Fibroblast of skin of back (primary cell): ENCODE measurements around the gene RTN3. TPM values are rescaled to one million over a fixed set of nuclear protein-coding genes. Genes with fewer than 3 reads are reported as not detected.
"Not testable (repeated sequence)": the region's sequence is repeated elsewhere in the genome, so short reads cannot be mapped to it uniquely, and the experiment has no call there.

ENCODE experiments used
- DNase-seq: peaks from one replicate; pipeline ENCODE4 v3.0.0-alpha.2; 2013
- polyA plus RNA-seq, 2 experiments: library from polyadenylated mRNA; unstranded; fragments of 120-200 nt; gene quantifications; one replicate each; pipeline ENCODE4 v1.2.1, GENCODE V29; 2013; ENCODE audit not compliant: insufficient read length in 2 of 2

RTN3 gene, protein sequence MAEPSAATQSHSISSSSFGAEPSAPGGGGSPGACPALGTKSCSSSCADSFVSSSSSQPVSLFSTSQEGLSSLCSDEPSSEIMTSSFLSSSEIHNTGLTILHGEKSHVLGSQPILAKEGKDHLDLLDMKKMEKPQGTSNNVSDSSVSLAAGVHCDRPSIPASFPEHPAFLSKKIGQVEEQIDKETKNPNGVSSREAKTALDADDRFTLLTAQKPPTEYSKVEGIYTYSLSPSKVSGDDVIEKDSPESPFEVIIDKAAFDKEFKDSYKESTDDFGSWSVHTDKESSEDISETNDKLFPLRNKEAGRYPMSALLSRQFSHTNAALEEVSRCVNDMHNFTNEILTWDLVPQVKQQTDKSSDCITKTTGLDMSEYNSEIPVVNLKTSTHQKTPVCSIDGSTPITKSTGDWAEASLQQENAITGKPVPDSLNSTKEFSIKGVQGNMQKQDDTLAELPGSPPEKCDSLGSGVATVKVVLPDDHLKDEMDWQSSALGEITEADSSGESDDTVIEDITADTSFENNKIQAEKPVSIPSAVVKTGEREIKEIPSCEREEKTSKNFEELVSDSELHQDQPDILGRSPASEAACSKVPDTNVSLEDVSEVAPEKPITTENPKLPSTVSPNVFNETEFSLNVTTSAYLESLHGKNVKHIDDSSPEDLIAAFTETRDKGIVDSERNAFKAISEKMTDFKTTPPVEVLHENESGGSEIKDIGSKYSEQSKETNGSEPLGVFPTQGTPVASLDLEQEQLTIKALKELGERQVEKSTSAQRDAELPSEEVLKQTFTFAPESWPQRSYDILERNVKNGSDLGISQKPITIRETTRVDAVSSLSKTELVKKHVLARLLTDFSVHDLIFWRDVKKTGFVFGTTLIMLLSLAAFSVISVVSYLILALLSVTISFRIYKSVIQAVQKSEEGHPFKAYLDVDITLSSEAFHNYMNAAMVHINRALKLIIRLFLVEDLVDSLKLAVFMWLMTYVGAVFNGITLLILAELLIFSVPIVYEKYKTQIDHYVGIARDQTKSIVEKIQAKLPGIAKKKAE
- polyA plus RNA-seq (2013, experiment 1 of 2; ENCODE audit: insufficient read length) = 107 TPM
- 98.9 TPM for polyA plus RNA-seq (2013, experiment 2 of 2; ENCODE audit: insufficient read length)

DNA sequence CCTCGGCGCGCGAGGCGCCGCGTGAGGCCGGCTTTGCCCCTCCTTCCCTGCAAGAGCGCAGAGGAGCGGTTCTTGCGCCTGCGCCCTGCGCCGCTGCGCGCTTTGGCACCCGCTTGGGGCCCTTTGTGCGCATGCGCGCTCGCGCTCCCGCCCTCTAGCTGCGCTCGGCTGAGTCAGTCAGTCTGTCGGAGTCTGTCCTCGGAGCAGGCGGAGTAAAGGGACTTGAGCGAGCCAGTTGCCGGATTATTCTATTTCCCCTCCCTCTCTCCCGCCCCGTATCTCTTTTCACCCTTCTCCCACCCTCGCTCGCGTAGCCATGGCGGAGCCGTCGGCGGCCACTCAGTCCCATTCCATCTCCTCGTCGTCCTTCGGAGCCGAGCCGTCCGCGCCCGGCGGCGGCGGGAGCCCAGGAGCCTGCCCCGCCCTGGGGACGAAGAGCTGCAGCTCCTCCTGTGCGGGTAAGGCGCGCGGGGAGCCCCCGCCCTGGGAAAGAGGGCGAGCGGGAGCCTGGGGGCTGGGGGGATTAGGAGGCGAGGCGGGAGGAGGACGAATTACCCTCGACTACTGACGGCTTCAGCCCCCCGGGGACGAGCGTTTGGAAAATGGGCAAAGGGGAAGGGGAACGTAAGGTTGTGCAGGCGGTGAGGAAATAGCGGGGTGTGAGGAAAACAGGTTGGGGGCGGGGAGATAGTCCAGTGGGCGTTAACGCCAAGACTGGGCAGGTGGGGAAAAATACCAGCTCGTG is at the start of gene RTN3:
TSS of gene RTN3 (plus strand) at position 180 of the 745 bp plus-strand sequence. CDS start at position 317, 137 bp downstream.
- peak; percentile 96 for DNase-seq

DNA sequence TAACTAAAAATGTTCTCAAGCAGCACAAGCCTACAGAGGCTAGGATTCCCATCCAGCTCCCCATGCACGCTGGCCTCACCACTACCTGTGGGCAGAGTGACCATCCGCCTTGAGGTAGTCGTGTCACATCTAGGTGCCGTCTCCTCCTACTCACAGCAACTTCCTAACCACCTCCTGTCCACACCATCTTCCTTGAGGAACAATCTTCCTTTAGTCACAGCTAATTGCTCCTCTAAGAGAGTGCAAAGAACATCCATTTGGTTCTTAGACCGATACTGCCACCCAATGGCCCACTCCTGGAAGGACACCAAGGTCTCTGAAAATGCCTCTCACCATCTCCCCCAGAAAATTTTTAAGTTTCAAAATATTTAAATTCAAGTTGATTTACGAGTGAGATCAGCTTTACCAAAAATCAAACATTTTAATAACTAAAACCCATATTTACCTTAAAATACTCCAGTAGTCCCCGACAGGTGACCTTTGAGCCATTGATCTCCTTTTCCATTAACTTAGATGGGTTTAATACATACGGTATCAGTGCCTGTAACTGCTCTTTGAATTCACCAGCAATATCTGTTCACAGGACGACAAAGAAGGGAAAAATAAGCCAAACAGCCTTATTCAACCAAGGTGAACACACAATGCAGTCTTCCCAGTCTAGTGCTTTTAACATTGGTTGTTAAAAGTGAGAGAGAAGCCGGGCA is 45.4 kb upstream of the RTN3 start:
- peak; percentile 50 for DNase-seq

DNA sequence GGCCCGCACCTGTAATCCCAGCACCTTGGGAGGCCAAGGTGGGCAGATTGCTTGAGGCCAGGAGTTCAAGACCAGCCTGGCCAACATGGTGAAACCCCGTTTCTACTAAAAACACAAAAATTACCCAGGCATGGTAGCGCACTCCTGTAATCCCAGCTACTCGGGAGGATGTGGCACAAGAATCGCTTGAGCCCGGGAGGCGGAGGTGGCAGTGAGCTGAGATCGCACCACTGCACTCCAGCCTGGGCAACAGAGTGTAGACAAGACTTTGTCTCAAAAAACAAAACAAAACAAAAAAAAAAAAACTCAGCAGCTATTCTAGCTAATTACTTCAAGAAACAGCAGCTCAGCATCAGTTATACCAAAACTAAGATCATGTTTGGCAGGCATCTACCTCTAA is 42.9 kb upstream of the RTN3 start:
- not testable (repeated sequence) for DNase-seq

DNA sequence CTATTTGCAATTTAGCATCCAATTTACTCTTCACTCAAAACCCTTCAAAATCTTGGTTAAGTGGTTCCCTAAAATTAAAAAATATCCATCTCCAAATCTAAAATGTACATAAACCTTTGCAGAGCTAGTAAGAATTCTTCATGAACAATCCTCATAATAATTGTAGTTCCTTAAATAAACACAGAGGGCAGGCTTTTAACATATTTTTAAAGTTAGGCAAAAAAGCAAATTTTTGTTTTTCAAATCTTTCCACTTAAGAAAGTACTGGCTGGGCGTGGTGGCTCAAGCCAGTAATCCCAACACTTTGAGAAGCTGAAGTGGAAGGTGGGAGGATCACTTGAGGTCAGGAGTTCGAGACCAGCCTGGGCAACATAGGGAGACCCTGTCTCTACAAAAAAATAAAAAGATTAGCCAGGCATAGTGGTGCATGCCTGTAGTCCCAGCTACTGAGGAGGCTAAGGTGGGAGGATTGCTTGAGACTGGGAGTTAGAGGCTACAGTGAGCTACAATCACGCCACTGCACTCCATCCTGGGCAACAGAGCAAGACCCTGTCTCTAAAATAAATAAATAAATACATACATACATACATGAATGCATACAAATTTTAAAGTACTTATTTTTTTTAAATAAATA is 42.0 kb upstream of the RTN3 start:
- peak; percentile 37 for DNase-seq

DNA sequence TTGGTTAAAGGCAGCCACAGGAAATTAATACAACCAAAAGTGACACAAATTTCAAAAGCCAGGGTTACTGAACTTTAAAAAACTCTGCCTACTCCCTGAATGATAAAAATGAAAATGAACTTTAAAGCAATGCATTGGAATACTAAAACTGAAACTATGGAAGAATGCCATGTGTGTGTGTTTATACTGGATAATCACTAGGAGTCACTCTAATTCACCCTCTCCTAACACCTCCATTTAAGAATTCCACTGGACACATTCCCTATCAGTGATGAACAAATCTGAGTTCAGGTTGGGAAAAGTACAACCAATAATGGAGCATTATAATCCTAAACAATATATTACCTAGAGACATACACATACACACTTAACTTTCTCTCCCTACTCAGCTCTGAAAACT is 39.6 kb upstream of the RTN3 start:
- peak; percentile 10 for DNase-seq

DNA sequence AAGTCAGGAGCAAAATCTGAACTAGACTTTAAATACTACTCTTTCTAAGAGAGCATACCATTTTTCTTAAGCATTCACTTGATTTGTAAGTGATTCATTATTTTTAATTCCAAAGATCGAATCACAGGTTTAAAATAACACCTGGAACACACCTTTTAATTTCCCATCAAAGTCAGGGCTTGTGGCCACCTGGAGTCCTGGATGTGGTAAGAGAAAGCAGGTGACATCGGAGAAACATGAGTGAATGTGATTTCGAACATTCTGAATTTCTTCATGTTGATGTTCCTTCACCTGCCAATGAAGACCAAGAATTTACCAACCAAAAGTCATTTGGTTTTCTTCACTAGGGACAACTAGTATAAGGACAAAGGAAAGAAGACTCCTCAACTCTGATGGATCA is 38.1 kb upstream of the RTN3 start:
- no peak for DNase-seq

DNA sequence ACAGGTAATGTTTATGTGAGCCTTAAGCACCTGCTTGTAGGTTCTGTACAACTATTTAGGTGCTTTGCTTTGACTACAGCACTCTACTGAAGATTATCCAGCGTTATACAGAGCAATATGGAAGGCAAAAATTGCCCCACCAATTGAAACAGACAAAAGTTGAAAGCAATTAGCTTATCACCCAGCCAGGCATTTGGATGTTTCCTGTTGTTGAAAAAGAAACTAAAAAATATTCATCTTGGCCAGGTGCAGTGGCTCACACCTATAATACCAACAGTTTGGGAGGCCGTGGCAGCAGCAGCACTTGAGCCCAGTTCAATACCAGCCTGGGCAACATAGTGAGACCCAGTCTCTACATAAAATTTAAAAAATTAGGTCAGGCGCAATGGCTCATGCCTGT is 28.6 kb upstream of the RTN3 start:
- DNase-seq = no peak

DNA sequence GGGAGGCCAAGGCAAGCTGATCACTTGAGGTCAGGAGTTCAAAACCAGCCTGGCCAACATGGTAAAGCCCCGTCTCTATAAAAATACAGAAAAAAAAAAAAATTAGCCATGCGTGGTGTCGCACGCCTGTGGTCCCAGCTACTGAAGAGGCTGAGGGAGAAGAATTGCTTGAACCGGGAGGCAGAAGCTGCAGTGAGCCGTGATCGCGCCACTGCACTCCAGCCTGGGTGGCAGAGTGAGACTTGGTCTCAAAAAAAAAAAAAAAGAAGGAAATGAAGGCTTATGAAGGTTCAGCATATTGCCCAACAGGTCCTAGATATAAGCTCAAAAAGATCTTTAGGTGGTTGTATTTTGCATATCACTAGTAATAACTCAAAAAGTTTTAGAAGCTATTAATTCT is 20.3 kb upstream of the RTN3 start:
- DNase-seq = no peak

DNA sequence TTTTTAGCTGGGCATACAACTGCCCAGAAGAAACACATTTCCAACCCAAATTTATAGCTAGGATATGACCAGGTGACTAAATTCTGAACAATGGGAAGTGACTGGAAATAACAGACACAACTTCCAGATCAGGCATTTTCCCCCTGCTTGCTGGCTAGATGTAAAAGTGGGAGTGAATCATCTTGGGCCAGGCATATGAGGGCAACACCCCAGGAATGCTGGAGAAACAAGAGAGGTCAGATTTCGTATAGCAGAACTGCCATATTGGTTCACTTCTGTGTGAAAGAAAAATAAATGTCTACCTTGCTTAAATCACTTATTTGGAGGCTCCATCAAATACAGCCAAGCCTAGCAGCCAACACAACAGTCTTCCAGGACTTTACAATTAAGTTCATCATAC is 17.5 kb upstream of the RTN3 start:
- peak; percentile 79 for DNase-seq

DNA sequence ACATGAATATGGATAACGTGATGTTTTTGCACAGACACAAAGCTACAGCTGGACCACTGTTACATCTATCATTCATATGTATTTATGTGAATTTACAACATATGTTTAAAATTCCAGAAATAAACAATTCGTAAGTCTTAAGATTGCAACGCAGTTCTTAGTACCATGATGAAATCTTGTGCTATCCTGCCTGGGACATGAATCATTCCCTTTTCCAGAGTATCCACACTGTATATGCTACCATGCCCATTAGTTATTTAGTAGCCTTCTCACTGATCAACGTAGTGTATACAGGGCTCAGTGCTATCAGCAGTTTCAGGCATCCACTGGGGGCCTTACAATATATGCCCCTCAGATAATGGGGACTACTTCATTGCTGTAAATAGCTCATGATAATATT is 14.4 kb upstream of the RTN3 start:
- DNase-seq = peak; percentile 66

DNA sequence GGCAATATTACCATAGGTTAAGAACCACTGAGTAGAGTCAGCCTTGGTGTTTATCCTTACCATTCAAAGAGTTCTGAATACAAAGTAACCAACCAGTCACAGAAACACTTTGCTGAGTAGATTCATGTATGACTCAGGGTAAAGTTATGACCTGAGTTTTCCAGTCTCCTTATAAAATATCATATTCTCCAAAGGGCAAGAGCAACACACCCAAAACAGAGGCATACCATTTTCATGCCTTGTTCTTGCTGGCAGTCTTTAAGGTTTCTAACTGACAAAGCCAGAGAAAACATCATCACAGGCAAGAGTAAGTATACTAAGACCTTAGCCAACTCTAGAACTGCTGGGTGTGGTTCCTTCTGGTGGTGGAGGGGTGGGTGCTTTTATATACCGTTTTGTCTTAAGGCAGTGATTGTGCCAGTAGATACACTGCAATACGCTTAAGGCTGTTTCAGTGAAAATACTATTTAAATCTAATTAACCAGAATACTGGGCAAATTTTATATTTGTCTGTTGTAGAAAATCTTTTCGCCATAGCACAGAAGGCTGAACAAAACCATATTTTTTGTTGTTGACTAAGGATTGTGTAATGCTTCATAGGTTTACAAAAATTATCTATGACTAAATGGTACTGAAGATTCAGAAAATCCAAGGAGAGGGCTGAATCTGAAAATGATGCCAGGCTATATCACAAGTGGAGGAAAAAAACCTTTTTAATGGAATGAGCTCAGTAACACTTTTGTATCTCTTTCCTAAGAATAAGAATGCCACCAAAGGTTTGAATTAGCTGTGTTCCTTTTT is 13.1 kb upstream of the RTN3 start:
- DNase-seq = peak; percentile 98

DNA sequence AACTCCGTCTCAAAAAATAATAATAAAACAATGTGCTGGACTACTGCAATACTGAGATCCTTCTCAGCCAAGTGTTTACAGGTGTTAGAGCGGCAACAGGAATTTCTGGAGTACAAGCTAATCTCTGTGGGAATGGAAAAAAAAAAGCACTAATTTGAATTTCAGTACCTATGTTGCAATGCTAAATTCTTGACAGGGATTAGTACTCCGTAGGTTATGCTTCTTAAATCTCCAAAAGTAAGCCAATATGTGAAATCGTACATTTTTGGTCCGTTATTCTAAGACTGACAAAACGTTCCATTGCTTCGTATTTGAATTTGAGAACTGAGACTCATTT is 11.2 kb upstream of the RTN3 start:
- no peak for DNase-seq

DNA sequence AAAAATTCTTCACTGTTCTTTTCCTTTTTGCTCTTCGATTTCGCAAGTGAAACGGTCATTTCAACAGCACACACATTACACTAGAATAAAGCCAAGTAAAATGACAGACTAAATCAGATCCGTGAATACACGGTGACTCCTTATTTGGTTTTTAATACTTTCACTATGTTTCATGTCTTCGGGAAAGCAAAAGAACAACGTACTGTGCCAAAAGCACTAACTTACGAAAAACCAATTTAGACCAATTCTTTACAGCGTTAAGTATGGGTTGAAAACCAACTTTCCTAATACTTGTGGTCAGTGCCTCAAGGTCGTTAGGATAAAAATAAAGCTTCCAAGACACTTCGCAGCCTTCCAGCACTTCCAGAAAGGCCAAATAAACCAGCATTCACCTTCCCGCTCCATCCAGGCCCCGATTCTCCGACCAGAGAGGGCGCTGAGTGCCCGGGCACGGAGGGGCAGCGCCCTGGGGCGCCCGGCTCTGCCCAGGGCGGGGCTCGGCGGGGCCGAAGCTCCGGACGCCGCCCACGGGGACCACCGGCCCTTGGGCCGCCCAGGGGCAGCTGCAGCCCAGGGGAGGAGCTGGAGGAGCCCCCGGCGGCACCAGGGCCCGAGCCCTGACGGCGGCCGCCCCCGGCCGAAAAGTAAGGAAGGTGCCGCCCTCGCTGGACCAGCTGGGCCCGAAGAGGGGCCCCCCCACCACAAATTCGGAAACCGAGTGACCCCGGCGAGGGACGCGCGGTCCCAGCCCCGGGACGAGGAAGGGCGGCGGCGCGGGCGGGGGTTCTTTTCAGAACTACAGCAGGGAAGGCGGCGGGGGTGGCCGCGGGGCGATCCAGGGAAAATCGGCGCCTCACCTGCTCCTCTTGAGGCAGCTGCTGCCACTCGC is 10.6 kb upstream of the RTN3 start:
- DNase-seq = peak; percentile 64

DNA sequence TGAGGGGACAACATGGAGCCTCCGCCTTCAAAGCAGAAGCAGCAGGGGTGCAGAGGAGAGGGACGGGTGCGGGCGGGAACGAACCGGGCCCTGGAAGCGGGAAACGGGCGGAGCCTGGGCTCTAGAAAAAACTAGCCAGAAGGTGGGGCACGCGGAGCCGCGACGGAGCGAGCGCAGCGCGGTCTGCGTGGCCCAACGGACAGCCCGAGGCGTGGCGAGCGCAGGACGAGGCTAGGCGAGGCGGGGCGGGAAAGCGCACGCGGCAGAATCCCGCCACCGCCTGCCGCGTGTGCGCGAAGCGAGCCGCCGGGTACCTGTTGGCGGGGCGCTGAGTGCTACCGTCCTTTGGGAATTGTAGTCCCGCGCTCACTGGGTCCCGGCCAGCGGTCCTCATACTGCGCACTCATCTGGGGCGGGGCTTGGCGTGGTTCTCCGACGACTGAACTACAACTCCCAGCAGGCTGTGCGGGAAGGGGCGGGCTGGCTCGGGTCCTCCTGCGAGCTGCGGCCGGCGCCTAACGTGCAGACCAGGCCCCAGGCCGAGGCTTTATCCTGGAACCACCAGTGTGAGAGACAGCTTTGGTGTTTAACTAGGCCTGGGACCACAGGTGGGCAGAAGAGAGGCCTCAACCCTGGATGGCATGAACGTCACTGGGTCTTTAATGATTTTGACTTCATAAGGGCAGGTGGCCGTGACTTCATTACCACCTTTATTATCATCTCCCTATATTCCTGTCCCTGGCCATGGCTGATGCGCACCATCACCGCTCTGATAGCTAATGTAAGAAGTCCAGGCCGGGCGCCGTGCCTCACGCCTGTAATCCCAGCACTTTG is 9.8 kb upstream of the RTN3 start, which contains the start of gene ATL3:
TSS of gene ATL3 (minus strand) at position 55 of the 834 bp plus-strand sequence. CDS start at position 14, 41 bp downstream.
- peak; percentile 95 for DNase-seq

DNA sequence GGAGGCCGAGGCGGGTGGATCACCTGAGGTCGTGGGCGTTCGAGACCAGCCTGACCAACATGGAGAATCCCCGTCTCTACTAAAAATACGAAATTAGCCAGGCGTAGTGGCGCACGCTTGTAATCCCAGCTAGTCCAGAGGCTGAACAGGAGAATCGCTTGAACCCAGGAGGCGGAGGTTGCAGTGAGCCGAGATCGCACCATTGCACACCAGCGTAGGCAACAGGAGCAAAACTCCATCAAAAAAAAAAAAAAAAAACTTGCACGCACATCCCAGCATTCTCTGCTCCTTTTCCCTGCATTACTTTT is 9.2 kb upstream of the RTN3 start:
- no peak for DNase-seq

DNA sequence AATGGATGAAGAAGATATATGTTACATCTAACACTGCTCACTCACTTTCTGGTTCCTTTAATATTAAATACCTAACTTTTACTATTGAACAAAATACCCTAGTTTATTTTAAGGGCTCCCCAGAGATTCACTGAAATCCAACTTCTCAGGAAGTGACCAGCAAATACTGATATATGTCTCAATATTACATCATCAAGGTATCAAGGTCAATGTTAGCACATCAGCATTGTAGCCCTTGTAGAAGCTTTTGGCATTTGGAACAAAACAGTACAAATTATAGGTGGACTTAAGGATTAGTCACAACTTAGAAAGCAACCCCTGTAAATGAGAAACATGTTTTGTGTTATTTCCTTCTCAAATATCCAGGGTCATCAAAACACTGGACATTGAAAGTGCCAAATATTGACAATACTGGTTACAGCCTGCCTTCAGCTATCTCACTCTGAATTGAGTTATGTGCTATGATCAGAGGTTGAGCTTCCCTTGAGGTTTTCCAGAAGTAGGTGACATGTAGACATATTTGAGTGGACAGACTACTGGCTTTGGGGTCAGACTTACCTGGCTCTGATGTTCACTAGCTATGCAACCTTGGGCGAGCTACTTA is 8.3 kb upstream of the RTN3 start:
- no peak for DNase-seq

DNA sequence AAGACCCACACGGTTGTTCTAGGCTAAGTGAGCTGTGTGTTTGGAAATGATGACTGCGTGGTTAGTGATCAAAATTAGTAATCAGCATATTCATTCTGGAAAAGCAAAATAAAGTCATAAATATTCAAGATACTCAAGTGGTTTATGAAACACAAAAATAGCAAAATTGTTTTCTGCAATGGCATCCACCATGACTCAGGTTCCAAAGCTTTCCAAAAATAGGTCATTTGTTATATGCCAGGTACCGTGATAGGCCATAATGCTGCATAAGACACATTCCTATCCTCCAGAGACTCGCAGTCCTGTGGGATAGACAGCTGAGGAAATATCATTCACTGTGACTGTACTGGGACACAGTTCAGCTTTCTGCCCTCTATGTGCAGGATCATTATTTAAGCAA is 7.7 kb upstream of the RTN3 start:
- peak; percentile 69 for DNase-seq

DNA sequence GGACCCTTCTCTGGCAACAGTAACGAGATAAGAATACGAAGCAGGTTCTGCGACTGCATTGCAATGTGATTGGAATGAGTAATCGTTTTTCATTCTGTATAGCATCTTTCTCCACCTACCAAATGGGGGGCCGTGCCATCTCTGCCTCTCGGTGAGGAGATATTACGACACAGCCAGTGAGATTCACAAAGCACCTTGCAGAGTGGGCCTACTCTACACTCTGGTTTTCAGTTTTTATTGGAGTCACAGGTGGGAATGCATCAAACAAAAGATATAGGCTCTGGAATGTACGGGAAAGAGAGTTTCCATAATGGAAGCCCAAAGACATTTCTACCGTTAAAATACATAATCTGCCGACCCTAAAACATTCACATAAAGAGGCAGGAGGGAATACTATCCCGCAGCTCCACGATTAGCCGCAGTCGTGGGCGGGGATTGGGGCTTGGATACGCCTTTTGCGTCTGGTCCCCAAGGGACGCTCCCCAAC is 423 bp upstream of the RTN3 start:
- DNase-seq = no peak
